ENCODE data around the gene ATP2A1.

Gene ATP2A1

DNA sequence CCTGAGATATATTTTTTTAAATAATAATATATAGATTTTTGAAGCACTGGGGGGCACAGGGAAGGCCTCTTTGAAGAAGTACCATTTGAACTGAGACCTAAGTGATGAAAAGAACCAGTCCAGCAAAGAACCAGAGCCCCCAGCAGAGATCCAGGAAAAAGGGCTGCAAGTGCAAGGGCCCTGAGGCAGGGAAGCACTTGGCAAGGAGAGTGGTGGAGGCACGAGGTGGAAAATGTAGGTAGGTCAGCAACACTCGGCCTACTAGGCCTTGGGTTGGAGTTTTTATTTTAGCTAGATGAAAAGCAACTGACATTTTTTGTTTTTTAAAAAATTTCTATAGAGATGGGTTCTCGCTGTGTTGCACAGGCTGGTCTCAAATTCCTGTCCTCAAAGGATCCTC, 51.9 kb downstream of the ATP2A1 start:
- no peak overlapping the region for H3K4me3 ChIP-seq (ENCODE audit: low read depth, low read length)
- no peaks in the 10 kb centered on the region for H3K36me3 ChIP-seq (ENCODE audit: control insufficient read depth in 2 of 2, insufficient read depth in 1 of 2, low read length in 2 of 2)
- CTCF ChIA-PET, result no interaction called here
- no peak overlapping the region for H3K27ac ChIP-seq (ENCODE audit: extremely low read depth, low read depth, low read length)
- POLR2A ChIA-PET, result no interaction called here
- no peaks in the 10 kb centered on the region for H3K9me3 ChIP-seq (ENCODE audit: control insufficient read depth, insufficient read depth, low read depth, low read length)
- TF ChIP-seq ZNF530 (tag by site-specific recombination; IDR thresholded peaks at IDR 0.05; ENCODE audit: low read depth), result no peak
- TF ChIP-seq, protein P1, sequence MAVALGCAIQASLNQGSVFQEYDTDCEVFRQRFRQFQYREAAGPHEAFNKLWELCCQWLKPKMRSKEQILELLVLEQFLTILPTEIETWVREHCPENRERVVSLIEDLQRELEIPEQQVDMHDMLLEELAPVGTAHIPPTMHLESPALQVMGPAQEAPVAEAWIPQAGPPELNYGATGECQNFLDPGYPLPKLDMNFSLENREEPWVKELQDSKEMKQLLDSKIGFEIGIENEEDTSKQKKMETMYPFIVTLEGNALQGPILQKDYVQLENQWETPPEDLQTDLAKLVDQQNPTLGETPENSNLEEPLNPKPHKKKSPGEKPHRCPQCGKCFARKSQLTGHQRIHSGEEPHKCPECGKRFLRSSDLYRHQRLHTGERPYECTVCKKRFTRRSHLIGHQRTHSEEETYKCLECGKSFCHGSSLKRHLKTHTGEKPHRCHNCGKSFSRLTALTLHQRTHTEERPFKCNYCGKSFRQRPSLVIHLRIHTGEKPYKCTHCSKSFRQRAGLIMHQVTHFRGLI (tag by site-specific recombination; IDR thresholded peaks at IDR 0.05), result no peak
- TF ChIP-seq ZFP69B (tag by site-specific recombination; IDR thresholded peaks at IDR 0.05), result no peak
- TF ChIP-seq ZNF623 (tag by site-specific recombination; IDR thresholded peaks at IDR 0.05), result peak; percentile 92
- H3K4me1 ChIP-seq (ENCODE audit: control insufficient read depth, insufficient read depth, low read length), result no peaks in the 10 kb centered on the region

DNA sequence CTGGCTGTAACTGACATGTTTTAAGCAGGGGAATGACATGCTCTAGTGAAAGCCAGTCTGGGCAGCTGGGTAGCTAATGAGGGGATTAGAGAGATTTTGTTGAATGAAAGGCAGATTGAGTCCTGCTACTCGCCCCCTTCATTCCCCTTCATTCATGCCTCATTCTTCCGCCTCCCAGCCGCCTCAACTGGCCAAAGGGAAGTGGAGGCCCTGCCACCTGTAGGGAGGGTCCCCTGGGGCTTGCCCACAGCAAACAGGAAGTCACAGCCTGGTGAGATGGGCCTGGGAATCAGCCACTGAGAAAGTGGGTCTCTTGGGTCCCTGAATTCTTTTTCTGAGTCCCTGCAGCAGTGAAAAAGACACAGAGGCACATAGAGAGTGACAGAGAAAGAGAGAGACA, 52.4 kb downstream of the ATP2A1 start:
- Histone ChIP-seq H3K27ac (ENCODE audit: extremely low read depth, low read depth, low read length) (no peak overlapping the region), H3K4me1 (ENCODE audit: control insufficient read depth, insufficient read depth, low read length) (no peaks in the 10 kb centered on the region)
- CTCF ChIA-PET, result no interaction called here

More for the DNA sequence above, 52.4 kb downstream of the ATP2A1 start:
- POLR2A ChIA-PET, result no interaction called here
- TF ChIP-seq, protein P2, sequence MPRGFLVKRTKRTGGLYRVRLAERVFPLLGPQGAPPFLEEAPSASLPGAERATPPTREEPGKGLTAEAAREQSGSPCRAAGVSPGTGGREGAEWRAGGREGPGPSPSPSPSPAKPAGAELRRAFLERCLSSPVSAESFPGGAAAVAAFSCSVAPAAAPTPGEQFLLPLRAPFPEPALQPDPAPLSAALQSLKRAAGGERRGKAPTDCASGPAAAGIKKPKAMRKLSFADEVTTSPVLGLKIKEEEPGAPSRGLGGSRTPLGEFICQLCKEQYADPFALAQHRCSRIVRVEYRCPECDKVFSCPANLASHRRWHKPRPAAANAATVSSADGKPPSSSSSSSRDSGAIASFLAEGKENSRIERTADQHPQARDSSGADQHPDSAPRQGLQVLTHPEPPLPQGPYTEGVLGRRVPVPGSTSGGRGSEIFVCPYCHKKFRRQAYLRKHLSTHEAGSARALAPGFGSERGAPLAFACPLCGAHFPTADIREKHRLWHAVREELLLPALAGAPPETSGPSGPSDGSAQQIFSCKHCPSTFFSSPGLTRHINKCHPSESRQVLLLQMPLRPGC (tag by site-specific recombination; IDR thresholded peaks at IDR 0.05), result no peak
- TF ChIP-seq ZNF350 (tag by site-specific recombination; IDR thresholded peaks at IDR 0.05) (no peak), ZNF133 (tag by site-specific recombination; IDR thresholded peaks at IDR 0.05) (no peak), KLF9 (tag by site-specific recombination; IDR thresholded peaks at IDR 0.05; ENCODE audit: low read depth) (no peak), ZNF514 (tag by site-specific recombination; IDR thresholded peaks at IDR 0.05) (no peak), ZNF658 (tag by site-specific recombination; IDR thresholded peaks at IDR 0.05) (no peak), BCL11A (tag by site-specific recombination; IDR thresholded peaks at IDR 0.05; ENCODE audit: low read depth) (no peak), ZNF24 (tag by site-specific recombination; IDR thresholded peaks at IDR 0.05) (no peak), ZNF2 (tag by site-specific recombination; IDR thresholded peaks at IDR 0.05) (no peak), ZNF830 (tag by site-specific recombination; IDR thresholded peaks at IDR 0.05; ENCODE audit: low read depth) (no peak), GLIS2 (tag by site-specific recombination; IDR thresholded peaks at IDR 0.05) (no peak), ZSCAN23 (tag by site-specific recombination; IDR thresholded peaks at IDR 0.05) (no peak), ZNF302 (tag by site-specific recombination; IDR thresholded peaks at IDR 0.05; ENCODE audit: low read depth) (no peak)
- TF ChIP-seq, protein P3, sequence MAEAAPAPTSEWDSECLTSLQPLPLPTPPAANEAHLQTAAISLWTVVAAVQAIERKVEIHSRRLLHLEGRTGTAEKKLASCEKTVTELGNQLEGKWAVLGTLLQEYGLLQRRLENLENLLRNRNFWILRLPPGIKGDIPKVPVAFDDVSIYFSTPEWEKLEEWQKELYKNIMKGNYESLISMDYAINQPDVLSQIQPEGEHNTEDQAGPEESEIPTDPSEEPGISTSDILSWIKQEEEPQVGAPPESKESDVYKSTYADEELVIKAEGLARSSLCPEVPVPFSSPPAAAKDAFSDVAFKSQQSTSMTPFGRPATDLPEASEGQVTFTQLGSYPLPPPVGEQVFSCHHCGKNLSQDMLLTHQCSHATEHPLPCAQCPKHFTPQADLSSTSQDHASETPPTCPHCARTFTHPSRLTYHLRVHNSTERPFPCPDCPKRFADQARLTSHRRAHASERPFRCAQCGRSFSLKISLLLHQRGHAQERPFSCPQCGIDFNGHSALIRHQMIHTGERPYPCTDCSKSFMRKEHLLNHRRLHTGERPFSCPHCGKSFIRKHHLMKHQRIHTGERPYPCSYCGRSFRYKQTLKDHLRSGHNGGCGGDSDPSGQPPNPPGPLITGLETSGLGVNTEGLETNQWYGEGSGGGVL (tag by site-specific recombination; IDR thresholded peaks at IDR 0.05), result no peak
- TF ChIP-seq, protein P4, sequence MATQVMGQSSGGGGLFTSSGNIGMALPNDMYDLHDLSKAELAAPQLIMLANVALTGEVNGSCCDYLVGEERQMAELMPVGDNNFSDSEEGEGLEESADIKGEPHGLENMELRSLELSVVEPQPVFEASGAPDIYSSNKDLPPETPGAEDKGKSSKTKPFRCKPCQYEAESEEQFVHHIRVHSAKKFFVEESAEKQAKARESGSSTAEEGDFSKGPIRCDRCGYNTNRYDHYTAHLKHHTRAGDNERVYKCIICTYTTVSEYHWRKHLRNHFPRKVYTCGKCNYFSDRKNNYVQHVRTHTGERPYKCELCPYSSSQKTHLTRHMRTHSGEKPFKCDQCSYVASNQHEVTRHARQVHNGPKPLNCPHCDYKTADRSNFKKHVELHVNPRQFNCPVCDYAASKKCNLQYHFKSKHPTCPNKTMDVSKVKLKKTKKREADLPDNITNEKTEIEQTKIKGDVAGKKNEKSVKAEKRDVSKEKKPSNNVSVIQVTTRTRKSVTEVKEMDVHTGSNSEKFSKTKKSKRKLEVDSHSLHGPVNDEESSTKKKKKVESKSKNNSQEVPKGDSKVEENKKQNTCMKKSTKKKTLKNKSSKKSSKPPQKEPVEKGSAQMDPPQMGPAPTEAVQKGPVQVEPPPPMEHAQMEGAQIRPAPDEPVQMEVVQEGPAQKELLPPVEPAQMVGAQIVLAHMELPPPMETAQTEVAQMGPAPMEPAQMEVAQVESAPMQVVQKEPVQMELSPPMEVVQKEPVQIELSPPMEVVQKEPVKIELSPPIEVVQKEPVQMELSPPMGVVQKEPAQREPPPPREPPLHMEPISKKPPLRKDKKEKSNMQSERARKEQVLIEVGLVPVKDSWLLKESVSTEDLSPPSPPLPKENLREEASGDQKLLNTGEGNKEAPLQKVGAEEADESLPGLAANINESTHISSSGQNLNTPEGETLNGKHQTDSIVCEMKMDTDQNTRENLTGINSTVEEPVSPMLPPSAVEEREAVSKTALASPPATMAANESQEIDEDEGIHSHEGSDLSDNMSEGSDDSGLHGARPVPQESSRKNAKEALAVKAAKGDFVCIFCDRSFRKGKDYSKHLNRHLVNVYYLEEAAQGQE (tag by site-specific recombination; IDR thresholded peaks at IDR 0.05), result no peak
- TF ChIP-seq, protein P5, sequence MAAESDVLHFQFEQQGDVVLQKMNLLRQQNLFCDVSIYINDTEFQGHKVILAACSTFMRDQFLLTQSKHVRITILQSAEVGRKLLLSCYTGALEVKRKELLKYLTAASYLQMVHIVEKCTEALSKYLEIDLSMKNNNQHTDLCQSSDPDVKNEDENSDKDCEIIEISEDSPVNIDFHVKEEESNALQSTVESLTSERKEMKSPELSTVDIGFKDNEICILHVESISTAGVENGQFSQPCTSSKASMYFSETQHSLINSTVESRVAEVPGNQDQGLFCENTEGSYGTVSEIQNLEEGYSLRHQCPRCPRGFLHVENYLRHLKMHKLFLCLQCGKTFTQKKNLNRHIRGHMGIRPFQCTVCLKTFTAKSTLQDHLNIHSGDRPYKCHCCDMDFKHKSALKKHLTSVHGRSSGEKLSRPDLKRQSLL (tag by site-specific recombination; IDR thresholded peaks at IDR 0.05), result no peak
- TF ChIP-seq, protein P6, sequence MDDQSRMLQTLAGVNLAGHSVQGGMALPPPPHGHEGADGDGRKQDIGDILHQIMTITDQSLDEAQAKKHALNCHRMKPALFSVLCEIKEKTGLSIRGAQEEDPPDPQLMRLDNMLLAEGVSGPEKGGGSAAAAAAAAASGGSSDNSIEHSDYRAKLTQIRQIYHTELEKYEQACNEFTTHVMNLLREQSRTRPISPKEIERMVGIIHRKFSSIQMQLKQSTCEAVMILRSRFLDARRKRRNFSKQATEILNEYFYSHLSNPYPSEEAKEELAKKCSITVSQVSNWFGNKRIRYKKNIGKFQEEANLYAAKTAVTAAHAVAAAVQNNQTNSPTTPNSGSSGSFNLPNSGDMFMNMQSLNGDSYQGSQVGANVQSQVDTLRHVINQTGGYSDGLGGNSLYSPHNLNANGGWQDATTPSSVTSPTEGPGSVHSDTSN (CRISPR knock-in tag; IDR thresholded peaks at IDR 0.05), result no peak
- H3K4me3 ChIP-seq (ENCODE audit: low read depth, low read length), result no peak overlapping the region
- H3K9me3 ChIP-seq (ENCODE audit: control insufficient read depth, insufficient read depth, low read depth, low read length), result no peaks in the 10 kb centered on the region
- H3K36me3 ChIP-seq (ENCODE audit: control insufficient read depth in 2 of 2, insufficient read depth in 1 of 2, low read length in 2 of 2), result no peaks in the 10 kb centered on the region
